SIG-M5 treated with dmso at 0.1 percent for 504 hours (cell line): Measurements from ENCODE around the gene BPIFA2.

Experiments used
- DNase-seq: peaks from one replicate; lab custom pipeline; 2025; ENCODE audit not compliant: unreplicated experiment; lab: John Stamatoyannopoulos, UW

The BPIFA2 gene

DNA sequence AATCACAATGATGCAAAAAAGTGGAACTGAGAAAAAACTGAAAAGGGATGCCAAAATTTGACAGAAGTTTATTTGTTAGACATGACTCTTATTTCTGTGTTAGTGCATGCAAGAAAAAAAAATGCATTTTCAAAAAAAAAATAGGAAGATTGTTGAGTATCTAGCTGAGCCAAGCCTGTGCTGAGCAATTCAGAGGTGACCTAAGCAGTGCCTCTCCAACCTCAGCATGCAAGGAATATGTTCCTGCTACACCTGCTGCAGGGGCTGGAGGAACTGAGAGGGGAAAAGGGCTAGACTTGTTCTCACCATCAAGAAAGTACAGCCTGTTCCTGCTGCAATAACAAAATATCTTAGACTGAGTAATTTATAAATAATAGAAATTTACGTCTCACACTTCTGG lies 24.0 kb downstream of the BPIFA2 start:
- no peak for DNase-seq

DNA sequence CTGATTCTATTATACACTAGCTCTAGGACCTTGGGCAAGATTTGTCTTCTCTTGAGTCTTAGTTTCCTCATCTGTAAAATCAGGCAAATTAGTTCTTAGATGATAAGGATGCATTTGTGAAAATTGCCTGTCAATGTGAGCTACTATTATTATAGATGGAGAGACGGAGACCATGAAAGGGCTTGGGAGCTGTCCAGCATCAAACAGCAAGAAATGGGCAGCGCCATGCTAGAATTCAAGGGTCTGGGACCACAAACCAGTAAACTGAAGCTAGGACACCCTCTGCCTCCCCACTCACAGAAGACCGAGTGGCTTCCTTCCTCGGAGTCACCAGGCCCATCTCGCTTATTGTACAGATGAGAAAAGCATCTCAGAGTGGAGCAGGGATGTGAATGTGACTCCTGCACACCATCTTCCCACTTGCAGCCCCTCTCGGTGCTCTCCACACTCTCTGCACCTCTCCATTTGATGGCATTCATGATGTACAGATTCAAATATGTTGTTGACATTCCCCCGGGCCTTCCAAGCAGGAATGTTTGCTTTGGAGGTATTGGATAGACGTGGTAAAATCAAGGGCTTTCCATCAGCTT lies 25.0 kb downstream of the BPIFA2 start:
- no peak for DNase-seq

- no peak for DNase-seq
Measured at GRCh38 chr20:33199026-33199425, 31.1 kb downstream of the BPIFA2 start.

- no peak for DNase-seq
Measured at GRCh38 chr20:33202451-33202850, 34.5 kb downstream of the BPIFA2 start.

- DNase-seq, result no peak
Measured at GRCh38 chr20:33203444-33203843, 35.5 kb downstream of the BPIFA2 start.

DNA sequence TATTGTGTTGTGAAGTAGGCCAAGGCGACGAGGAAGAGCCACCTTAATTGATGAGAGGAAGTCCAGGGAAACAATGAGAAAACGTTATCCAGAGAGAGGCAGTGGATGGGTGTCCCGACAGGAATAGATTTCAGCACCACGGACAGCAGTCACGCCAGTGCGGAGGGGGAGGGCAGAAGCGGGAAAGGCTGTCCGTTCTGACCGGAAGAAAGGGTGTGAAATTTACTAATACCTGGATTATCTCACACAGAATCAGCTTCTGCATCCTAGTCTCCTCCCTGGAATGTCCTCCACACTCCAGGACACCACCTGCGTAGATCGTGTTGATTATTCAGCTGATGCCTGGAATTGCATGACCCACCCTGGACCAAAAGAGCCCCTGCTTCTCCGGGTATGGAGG lies 41.8 kb downstream of the BPIFA2 start:
- peak; percentile 44 for DNase-seq

DNA sequence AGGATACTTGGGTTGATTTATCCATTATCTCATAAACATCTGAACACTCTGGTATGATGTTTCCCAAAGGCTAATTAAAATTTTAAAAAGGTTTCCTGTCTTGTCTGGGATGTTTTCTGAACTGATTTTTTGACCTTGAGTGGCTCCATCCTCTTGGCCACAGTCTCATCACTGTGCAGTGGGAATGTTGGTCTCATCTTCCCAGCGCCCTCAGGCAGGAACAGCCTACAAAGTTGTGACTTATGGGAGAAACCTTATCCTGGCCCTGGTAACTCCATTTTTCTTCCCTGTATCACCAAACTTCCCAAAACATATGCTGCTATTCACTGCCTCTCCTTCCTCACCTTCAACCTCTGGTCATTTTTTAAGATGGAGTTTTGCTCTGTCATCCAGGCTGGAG lies 42.4 kb downstream of the BPIFA2 start:
- no peak for DNase-seq

GRCh38 chr20:33211817-33212424 lies 44.0 kb downstream of the BPIFA2 start:
- peak; percentile 63 for DNase-seq

- DNase-seq, result no peak
Measured at GRCh38 chr20:33217052-33217451, 49.1 kb downstream of the BPIFA2 start, which contains the start of gene BPIFA3. Gene BPIFA3, plus strand, starts transcription at chr20:33217352. Its CDS starts 185 bp downstream, at chr20:33217537.

DNA sequence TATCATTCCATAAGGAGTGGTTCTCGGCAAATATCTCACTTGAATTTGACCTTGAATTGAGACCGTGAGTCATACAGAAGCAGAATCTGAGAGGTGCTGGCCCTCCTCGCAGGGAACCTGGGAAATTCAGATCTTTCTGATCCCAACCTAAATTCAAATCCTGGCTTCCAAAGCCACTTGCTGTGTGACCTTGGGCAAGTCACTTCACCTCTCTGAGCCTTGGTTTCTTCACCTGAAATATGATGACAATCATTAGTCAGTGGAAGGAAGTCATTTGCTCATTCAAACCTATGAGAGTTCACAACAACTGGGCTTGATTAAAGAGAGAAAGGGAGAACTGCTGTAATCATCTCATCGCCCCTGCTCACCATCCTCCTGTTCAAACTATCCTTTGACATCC lies 56.4 kb downstream of the BPIFA2 start:
- no peak for DNase-seq

GRCh38 chr20:33229843-33230242 lies 61.9 kb downstream of the BPIFA2 start:
- peak; percentile 43 for DNase-seq
